K562 (cell line): ENCODE measurements around the gene DCAF10. TPM values are rescaled to one million over a fixed set of nuclear protein-coding genes. Genes with fewer than 3 reads are reported as not detected.

ENCODE experiments used
- ARID1B ChIP-seq: fragments of 450-650 bp; IDR thresholded peaks from 2 replicates; pipeline ENCODE4 v1.6.1; 2016; ENCODE audit warnings: antibody characterized with exemption, mild to moderate bottlenecking, inconsistent platforms
- CLOCK ChIP-seq: fragments of 250-450 bp; sonication (Bioruptor Pico); IDR thresholded peaks from 2 replicates; pipeline ENCODE4 v1.4.0; 2020; ENCODE audit warnings: mild to moderate bottlenecking, moderate library complexity, borderline replicate concordance
- E2F4 ChIP-seq: sonication (generic); formaldehyde crosslinking; IDR thresholded peaks from 2 replicates; pipeline ENCODE4 v1.8.0; 2022; ENCODE audit warnings: mild to moderate bottlenecking, low read depth, missing genetic modification reagents
- EGR1 ChIP-seq: fragments of 450-650 bp; conservative IDR thresholded peaks from 2 replicates; pipeline ENCODE4 v1.6.1; 2017; ENCODE audit warnings: mild to moderate bottlenecking
- FOXP4 ChIP-seq: sonication (generic); formaldehyde crosslinking; IDR thresholded peaks from 2 replicates; pipeline ENCODE4 v1.8.0; 2022; ENCODE audit warnings: mild to moderate bottlenecking, missing genetic modification reagents, borderline replicate concordance
- HDAC1 ChIP-seq, 2 experiments: fragments of 450-650 bp; IDR thresholded peaks; 2 replicates each; pipeline ENCODE4 v1.6.1; 2016 to 2017; ENCODE audit warnings: inconsistent platforms in 1 of 2, mild to moderate bottlenecking in 1 of 2, moderate library complexity in 1 of 2
- IFI16 ChIP-seq: fragments of 250-450 bp; sonication (Bioruptor Pico); IDR thresholded peaks from 2 replicates; pipeline ENCODE4 v2.1.2; 2022; ENCODE audit warnings: mild to moderate bottlenecking, inconsistent platforms
- KLF6 ChIP-seq: fragments of 250-450 bp; sonication (Bioruptor Pico); IDR thresholded peaks from 2 replicates; pipeline ENCODE4 v1.4.0; 2020; ENCODE audit warnings: mild to moderate bottlenecking, moderate library complexity, borderline replicate concordance
- LCOR ChIP-seq: sonication (generic); formaldehyde crosslinking; IDR thresholded peaks from 2 replicates; pipeline ENCODE4 v1.8.0; 2022; ENCODE audit warnings: mild to moderate bottlenecking, missing genetic modification reagents
- MIER1 ChIP-seq: fragments of 450-650 bp; IDR thresholded peaks from 2 replicates; pipeline ENCODE4 v1.6.1; 2016; ENCODE audit warnings: antibody characterized with exemption, mild to moderate bottlenecking, low read depth
- NFE2L1 ChIP-seq: fragments of 450-650 bp; IDR thresholded peaks from 2 replicates; pipeline ENCODE4 v1.6.1; 2016; ENCODE audit warnings: missing genetic modification characterization, low read depth, mild to moderate bottlenecking, missing compliant biosample characterization, moderate library complexity, borderline replicate concordance
- RHOXF2B ChIP-seq: fragments of 250-450 bp; sonication (Bioruptor Pico); conservative IDR thresholded peaks from 2 replicates; pipeline ENCODE4 v1.5.1; 2021
- SP1 ChIP-seq: sonication (generic); formaldehyde crosslinking; IDR thresholded peaks from 2 replicates; pipeline ENCODE4 v1.8.1; 2022; ENCODE audit warnings: mild to moderate bottlenecking, missing genetic modification reagents
- ZBTB8A ChIP-seq: fragments of 450-650 bp; IDR thresholded peaks from 2 replicates; pipeline ENCODE4 v1.6.1; 2018; ENCODE audit warnings: mild to moderate bottlenecking, moderate library complexity; ENCODE audit not compliant: partially characterized antibody
- ZHX1 ChIP-seq: fragments of 150-350 bp; conservative IDR thresholded peaks from 2 replicates; pipeline ENCODE4 v1.6.1; 2014; ENCODE audit warnings: low read length
- ZZZ3 ChIP-seq: fragments of 450-650 bp; IDR thresholded peaks from 2 replicates; pipeline ENCODE4 v1.6.1; 2016; ENCODE audit warnings: antibody characterized with exemption, mild to moderate bottlenecking, moderate library complexity
- polyA plus RNA-seq, 8 experiments: library from polyadenylated mRNA; depleted of rRNA in 4 of 8; stranded (reverse) in 5 of 8; unstranded in 3 of 8; fragments of >200 nt; fragmentation: Nextera tagmentation in 2 of 8; fragmentation: Illumina TruSeq in 1 of 8; extraction: Ambion mirVana in 2 of 8; extraction: Trizol in 1 of 8; gene quantifications; 2 replicates each; pipeline versions ENCODE4 v1.2.1 to v1.2.3, GENCODE V29; 2011 to 2014; ENCODE audit warnings: inconsistent platforms in 1 of 8, missing spikeins in 1 of 8
- total RNA-seq, 7 experiments: library from RNA; depleted of rRNA in 6 of 7; stranded (reverse); fragments of >200 nt in 6 of 7; fragmentation: Illumina TruSeq in 2 of 7; extraction: Trizol in 2 of 7; gene quantifications; 2 replicates each; pipeline versions ENCODE4 v1.2.1 to v1.2.3, GENCODE V29; 2011 to 2021; ENCODE audit warnings: low replicate concordance in 1 of 7
- TF ChIP-seq, protein P1 (sequence below): fragments of 450-650 bp; formaldehyde crosslinking; conservative IDR thresholded peaks from 2 replicates; pipeline ENCODE4 v1.4.0; 2022; ENCODE audit warnings: mild to moderate bottlenecking, missing genetic modification characterization

Gene DCAF10
- total and polyA plus RNA-seq, 9 of the 15 experiments (the other 6 are each of a cell fraction or from before 2014, with no cell fraction given): 6.8 to 40.1 (median 16.9) TPM

DNA sequence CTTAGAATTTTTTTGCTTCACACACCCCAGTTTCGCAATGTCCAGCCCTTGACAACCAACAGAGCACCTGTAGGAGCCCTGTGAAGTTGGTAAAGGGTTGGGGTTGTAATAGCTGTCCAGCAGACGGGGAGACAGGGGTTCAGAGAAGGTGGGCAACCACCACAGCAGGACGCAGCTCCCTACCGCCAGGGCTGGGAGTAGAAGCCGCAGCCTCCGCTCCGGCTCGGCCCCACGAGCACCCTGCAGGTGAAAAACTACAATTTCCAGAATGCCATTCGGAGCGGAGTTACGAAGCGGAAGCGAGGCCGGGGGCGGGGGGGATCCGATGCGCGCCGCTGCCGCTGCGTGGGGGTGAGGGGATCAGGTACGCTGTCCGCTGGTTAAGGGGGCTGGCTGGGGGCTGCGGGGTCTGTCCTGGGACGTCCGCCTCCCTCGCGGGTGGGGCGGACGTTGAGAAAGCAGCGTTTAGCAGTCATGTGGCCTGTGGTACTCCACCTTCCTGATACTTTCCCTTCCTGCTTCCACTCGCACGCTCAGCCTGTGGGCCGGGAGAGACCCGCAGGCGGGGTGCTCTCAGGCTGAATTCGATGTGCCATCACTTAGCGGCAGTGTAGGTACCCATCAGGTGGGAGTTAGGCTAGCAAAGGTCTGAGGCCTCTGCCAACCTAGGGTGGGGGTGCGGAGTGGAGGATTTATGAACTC lies 47.0 kb upstream of the DCAF10 start, which contains the start of gene TRMT10B (continued):
- TF ChIP-seq FOXP4 (CRISPR knock-in tag) (no peak), ZHX1 (no peak), CLOCK (CRISPR knock-in tag) (no peak), NFE2L1 (tag) (no peak), RHOXF2B (no peak), E2F4 (CRISPR knock-in tag) (no peak), SP1 (no peak), KLF6 (CRISPR knock-in tag) (no peak), HDAC1 (IDR thresholded peaks at IDR 0.05) (peak in 1 of 2 experiments; percentile 37; a peak in 2 of 4 replicates), IFI16 (CRISPR knock-in tag) (no peak), ARID1B (no peak; the same call in 1 of the 2 replicates), ZZZ3 (no peak), ZBTB8A (no peak), LCOR (no peak), MIER1 (no peak; the same call in 1 of the 2 replicates), EGR1 (peak; percentile 79)
- TF ChIP-seq, protein P1, sequence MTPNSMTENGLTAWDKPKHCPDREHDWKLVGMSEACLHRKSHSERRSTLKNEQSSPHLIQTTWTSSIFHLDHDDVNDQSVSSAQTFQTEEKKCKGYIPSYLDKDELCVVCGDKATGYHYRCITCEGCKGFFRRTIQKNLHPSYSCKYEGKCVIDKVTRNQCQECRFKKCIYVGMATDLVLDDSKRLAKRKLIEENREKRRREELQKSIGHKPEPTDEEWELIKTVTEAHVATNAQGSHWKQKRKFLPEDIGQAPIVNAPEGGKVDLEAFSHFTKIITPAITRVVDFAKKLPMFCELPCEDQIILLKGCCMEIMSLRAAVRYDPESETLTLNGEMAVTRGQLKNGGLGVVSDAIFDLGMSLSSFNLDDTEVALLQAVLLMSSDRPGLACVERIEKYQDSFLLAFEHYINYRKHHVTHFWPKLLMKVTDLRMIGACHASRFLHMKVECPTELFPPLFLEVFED: no peak
